ENCODE data around the gene INSR.
A peak's percentile ranks its signal among the peaks of the same experiment; 100 is the strongest.
"Not testable (repeated sequence)": the region's sequence is repeated elsewhere in the genome, so short reads cannot be mapped to it uniquely, and the experiment has no call there.

INSR gene

DNA sequence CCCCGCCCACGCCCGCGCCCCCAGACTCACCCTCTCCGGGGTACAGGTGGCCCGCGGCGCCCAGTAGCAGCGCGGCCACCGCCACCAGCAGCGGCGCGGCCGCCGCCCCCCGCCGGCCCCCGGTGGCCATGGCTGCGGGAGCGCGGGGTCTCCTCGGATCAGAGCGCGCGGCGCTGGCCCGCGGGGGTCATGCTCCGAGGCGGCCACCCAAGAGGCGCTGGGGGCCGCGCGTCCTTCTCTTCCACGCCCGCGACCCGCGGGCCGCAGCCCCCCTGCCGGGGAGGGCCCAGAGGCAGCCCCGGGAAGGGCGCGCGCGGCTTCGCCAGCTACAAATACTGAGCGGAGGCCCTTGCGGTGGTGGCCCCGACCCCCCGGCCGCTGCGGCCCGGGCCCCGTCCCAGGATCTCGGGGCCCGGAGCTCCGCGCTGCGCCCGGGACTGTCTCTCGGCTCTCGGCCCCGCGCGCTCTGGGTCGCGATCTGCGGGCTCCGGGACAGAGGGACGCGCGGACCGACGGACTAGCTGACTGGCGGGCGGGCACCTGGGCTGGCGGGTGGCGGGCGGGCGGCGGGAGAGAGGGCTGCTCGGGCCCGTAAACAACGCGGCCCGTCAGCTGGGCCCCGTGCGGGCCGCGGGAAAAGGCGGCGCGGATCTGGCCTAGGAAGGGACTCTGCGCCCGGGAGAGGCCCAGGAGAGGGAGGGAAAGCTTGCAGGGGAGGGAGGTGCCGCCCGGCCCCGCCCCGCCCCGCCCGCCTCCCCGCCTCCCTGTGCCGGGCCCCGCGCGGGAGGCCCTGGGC is at the start of gene INSR:
Gene INSR, minus strand, starts transcription at position 653 of the 796 bp plus-strand sequence. Its CDS starts 523 bp downstream, at position 130.
- DNase-seq (ENCODE audit: low read depth in 2 of 2), result peak; percentile 32 to 49

- DNase-seq (ENCODE audit: low read depth in 2 of 2), result no peak
These were observed 47.9 kb upstream of the INSR start for GRCh38 chr19:7342143-7342542.

- peak; percentile 73 to 86 for DNase-seq (ENCODE audit: low read depth in 2 of 2)
These were observed 47.0 kb upstream of the INSR start for GRCh38 chr19:7340959-7341837.

DNA sequence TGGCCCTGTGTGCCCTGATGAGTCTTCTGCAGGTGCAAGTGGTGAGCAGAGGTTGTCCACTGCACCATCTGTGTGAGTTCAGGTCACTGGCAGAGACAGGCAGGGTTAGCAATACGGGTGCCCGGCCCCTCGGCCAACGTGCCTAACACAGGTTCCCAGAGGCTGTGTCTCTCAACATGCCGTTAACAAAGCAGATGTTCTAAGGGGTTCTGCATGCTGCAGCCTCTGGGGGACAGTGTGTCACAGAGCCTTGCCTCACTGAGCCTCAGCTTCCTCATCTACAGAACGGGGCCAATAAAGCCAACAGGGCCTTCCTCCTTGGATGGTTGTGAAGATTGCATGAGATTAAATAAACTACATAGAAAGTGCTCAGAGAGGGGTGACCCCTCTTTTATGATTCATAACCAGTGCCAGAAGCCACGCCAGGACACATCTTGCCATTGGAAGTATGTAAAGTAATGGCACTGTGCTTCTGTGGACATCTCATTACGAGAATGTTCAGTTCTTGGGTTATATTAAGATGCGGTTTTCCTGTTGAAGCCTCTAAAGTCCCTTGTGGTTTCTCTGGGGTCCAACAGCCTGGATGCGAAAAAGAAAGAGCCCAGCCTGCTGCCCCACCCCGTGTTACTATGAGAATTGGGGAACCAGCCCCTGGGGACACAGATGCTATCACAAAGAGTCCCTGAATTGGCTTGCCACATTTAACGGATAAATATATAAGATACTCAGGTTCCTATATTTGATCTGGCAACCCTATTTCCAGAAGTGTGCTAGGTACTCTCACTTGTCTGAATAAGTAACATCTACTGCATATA is 43.4 kb upstream of the INSR start:
- no peak for DNase-seq (ENCODE audit: low read depth in 2 of 2)

DNA sequence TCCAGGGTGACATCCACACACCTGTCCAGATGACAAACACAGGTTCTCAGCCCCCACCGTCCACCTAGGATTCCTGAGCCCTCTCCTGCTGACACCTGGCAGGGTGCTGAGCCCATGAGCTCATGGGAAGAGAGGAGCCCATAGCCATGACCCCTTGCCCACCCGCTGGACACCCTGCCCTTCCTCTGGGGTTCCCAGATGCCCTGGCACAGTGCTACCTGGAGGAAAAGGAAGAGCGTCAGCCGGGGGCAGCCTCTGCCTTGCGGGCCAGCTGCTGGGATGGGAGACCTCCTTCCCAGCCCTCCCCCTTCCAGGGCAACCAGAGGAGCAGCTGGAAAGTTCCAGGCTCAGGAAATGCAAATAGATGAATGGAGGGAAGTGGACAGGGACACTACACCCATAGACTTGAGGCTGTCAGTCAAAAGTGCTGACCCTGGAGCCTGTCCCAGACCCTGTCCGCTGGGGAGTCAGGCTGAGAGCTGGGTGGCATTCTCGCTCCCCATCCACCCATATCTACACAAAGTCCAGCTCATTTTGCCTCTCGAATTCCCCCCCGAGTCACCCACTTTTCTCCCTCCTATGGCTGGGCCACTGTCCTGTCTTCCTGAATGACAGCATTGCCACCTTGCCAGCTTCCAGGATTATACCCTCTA is 42.2 kb upstream of the INSR start:
- DNase-seq (ENCODE audit: low read depth in 2 of 2), result no peak

DNA sequence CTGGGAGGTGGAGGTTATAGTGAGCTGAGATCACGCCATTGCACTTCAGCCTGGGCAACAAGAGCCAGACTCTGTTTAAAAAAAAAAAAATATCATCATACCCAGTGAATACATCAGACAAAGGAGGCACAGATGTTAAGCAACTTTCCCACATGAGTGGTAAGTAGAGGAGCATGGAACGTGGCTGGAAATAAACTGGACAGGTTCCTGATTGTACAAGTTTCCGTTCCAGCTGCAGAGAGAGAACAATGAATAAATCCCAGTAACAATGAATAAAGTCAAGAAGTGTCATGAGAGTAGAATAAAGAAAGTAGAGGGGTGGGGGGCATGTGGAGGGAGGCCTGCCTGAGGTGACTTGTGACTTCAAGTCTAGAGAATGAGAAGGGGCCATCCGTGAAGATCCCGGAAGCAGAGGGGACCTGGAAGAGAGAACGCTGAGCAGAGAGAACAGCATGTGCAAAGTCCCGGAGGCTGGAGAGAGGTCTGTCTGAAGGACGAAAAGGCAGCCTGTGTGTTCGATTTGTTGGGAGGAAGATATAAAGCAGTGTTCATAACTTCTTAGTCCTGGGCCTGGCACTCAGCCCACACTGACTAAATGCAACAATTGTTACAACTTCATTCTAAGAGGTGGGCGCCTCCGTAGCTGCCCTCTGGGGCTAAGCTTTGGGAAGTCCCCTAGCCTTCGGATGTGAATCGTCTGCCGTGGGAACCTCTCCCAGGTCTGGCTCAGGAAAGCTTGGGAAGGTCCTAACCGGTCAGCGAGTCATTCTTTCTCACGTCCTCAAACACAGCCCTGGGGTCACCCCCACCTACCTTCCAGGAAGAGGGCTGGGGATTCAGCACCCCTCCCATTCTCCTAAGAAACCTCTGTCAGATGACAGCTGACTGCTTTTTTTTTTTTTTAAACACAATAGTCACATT is 39.2 kb upstream of the INSR start:
- no peak for DNase-seq (ENCODE audit: low read depth in 2 of 2)

- DNase-seq (ENCODE audit: low read depth in 2 of 2), result no peak
These were observed 37.2 kb upstream of the INSR start for GRCh38 chr19:7331446-7331845.

- no peak for DNase-seq (ENCODE audit: low read depth in 2 of 2)
These were observed 34.4 kb upstream of the INSR start for GRCh38 chr19:7328647-7329046.

DNA sequence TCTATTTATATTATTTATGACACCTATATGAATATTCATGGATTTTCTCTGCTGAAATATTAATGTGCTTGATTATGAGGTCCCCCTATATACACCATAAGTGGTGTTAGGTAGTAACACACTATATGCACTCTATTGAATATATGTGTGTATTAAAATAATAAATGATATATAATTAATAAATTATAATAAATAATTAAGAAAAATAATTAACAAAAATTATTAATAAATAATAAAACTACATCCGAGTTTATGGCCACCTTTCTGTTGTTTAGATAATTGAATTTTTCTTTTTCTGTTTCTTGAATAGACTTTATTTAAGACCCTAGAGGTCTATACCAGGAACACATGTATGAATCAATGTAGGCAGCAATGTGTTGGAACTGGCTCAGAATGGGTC is 33.6 kb upstream of the INSR start:
- DNase-seq (ENCODE audit: low read depth in 2 of 2), result no peak

DNA sequence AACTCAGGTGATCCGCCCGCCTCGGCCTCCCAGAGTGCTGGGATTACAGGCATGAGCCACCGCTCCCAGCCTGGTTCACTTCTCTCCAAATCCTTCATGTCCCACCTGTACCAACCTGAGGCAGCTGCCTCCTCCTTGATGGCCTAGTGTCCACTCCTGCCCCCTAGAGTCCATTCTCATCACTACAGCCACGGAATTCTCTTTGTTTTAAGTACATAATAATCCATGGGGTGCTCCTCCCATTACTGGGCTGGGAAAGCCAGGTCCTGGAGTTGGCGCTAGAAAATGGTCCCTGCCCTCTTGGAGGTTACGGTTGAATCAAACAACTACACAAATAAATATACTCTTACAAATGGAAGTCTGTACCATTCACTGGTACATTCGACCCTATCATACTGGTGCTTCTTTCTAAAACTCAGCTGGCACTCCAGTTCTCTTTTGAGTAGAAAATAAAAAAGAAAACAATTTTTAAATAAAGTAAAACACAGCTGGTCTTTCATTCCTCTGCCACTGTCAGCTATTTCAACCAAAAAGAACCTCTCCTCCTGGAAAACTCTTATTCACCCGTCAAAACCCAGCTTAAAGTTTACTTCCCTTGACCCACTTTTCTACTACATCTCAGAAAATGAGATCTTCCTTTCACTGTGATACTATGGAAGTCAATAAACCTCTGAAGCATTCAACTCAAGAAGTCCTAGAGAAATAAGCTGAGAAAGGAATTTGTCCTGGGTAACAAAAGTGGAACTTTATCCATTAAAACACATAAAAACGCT is 32.1 kb upstream of the INSR start:
- DNase-seq (ENCODE audit: low read depth in 2 of 2), result no peak

DNA sequence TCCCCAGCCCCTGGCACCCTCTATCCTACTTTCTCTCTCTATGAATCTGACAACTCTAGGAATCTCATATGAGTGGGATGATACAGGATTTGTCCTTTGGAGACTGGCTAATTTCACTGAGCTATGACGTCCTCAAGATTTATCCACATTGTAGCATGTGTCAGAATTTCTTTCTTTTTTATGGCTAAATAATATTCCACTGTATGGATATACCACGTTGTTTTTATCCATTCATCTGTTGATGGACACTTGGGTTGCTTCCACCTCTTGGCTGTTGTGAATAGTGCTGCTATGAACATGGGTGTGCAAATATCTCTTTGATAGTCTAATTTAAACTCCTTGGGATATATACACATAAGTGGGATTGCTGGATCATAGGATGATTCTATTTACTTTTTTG is 24.0 kb upstream of the INSR start:
- DNase-seq (ENCODE audit: low read depth in 2 of 2), result no peak

GRCh38 chr19:7312816-7313215 is 18.6 kb upstream of the INSR start:
- DNase-seq (ENCODE audit: low read depth in 2 of 2), result no peak

GRCh38 chr19:7311911-7312310 is 17.7 kb upstream of the INSR start:
- no peak for DNase-seq (ENCODE audit: low read depth in 2 of 2)

DNA sequence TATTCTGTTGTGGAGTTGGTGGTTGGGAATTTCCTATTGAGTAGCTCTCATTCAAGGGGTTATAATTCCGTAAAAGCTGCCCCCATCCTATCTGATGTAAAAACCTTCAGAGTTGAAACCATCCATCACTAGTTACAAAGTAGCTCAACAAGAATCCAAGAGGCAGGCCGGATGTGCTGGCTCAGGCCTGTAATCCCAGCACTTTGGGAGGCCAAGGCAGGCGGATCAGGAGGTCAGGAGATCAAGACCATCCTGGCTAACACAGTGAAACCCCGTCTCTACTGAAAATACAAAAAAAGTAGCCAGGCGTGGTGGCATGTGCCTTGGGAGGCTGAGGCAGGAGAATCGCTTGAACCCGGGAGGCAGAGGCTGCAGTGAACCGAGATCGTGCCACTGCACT is 14.1 kb upstream of the INSR start:
- not testable (repeated sequence) for DNase-seq (ENCODE audit: low read depth in 2 of 2)

GRCh38 chr19:7307590-7308218 is 13.5 kb upstream of the INSR start:
- no peak for DNase-seq (ENCODE audit: low read depth in 2 of 2)

- DNase-seq (ENCODE audit: low read depth in 2 of 2), result no peak
These were observed 10.0 kb upstream of the INSR start for GRCh38 chr19:7304200-7304599.

- DNase-seq (ENCODE audit: low read depth in 2 of 2), result no peak
These were observed 9.3 kb upstream of the INSR start for GRCh38 chr19:7303470-7303869.

GRCh38 chr19:7301525-7301924 is 7.3 kb upstream of the INSR start:
- no peak for DNase-seq (ENCODE audit: low read depth in 2 of 2)

DNA sequence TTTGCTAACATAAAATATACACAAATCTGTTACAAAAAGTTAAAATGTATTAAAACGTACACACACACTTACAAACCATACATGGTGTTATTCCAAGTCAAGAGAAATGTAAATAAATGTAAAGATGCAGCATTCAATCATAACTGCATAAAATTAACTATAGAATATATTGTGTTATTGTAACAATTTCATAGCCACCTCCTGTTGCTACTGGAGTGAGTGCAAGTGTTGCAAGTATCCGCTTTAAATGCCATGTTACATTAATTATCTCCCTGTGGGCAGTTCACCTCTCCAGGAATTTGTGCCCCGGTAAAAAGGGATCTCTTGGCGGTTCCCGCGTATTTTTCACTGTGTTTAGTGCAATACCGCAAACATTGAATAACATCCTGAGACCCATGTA is 3.5 kb upstream of the INSR start:
- DNase-seq (ENCODE audit: low read depth in 2 of 2), result no peak
